Common myeloid progenitor, CD34-positive (primary cell): ENCODE results near the gene ZMYM1.

Experiments used
- CTCF ChIA-PET: fragments of 350-600 bp; sonication (Branson Sonifier 250); formaldehyde crosslinking; loops from one replicate; lab custom pipeline; 2021; ENCODE audit warnings: antibody characterized with exemption; lab: Charles Lee
- POLR2A ChIA-PET: fragments of 350-600 bp; sonication (Branson Sonifier 250); formaldehyde crosslinking; loops from one replicate; lab custom pipeline; 2021; ENCODE audit warnings: antibody characterized with exemption; lab: Charles Lee
- DNase-seq, 3 donors: peaks; one replicate each; pipeline versions ENCODE4 v3.0.0 to v3.0.0-alpha.2; 2013
- H3K27ac ChIP-seq, 2 experiments: 1 replicate in 1 of 2; 2 replicates in 1 of 2; pipeline ENCODE4 v1.7.0; 2013; ENCODE audit warnings: inconsistent platforms in 2 of 2, low read length in 2 of 2, mild to moderate bottlenecking in 2 of 2, low read depth in 1 of 2, moderate library complexity in 1 of 2; ENCODE audit not compliant: severe bottlenecking in 2 of 2, insufficient read depth in 1 of 2, poor library complexity in 1 of 2
- H3K27me3 ChIP-seq, 5 experiments: replicated peaks in 2 of 5; 1 replicate in 3 of 5; 2 replicates in 2 of 5; pipeline versions ENCODE4 v1.6.1 to v1.7.0; 2013; ENCODE audit warnings: low read length in 4 of 5, mild to moderate bottlenecking in 2 of 5, moderate library complexity in 2 of 5, inconsistent platforms in 1 of 5; ENCODE audit not compliant: insufficient read depth in 5 of 5, control insufficient read depth in 4 of 5
- H3K36me3 ChIP-seq, 4 experiments: 1 replicate in 2 of 4; 2 replicates in 2 of 4; pipeline versions ENCODE4 v1.6.1 to v1.7.0; 2013; ENCODE audit warnings: low read length in 3 of 4, control low read depth in 1 of 4, mild to moderate bottlenecking in 1 of 4; ENCODE audit not compliant: control insufficient read depth in 4 of 4, insufficient read depth in 4 of 4
- H3K4me1 ChIP-seq, 4 experiments: 1 replicate in 3 of 4; 2 replicates in 1 of 4; pipeline versions ENCODE4 v1.6.1 to v1.7.1; 2013; ENCODE audit warnings: low read length in 3 of 4, mild to moderate bottlenecking in 3 of 4, control low read depth in 1 of 4, inconsistent platforms in 1 of 4, moderate library complexity in 1 of 4; ENCODE audit not compliant: control insufficient read depth in 4 of 4, insufficient read depth in 4 of 4; ENCODE audit errors: control extremely low read depth in 1 of 4
- H3K4me3 ChIP-seq, 7 experiments: 1 replicate in 4 of 7; 2 replicates in 3 of 7; pipeline versions ENCODE4 v1.5.1 to v1.7.0; 2013; ENCODE audit warnings: mild to moderate bottlenecking in 7 of 7, low read length in 6 of 7, moderate library complexity in 6 of 7, inconsistent platforms in 2 of 7, low read depth in 2 of 7, control low read depth in 1 of 7; ENCODE audit not compliant: insufficient read depth in 4 of 7, control insufficient read depth in 1 of 7; ENCODE audit errors: extremely low read depth in 1 of 7
- H3K9me3 ChIP-seq, 5 experiments: 1 replicate in 4 of 5; 2 replicates in 1 of 5; pipeline versions ENCODE4 v1.6.1 to v1.7.1; 2013; ENCODE audit warnings: low read length in 4 of 5, mild to moderate bottlenecking in 2 of 5, inconsistent platforms in 1 of 5, low read depth in 1 of 5, moderate library complexity in 1 of 5; ENCODE audit not compliant: control insufficient read depth in 4 of 5, insufficient read depth in 2 of 5; ENCODE audit errors: control extremely low read depth in 1 of 5
- WGBS: methylation state at CpG from one replicate; pipeline ENCODE4 v1.1.5; 2013; ENCODE audit not compliant: insufficient coverage; 5-methylcytosine and 5-hydroxymethylcytosine counted together

The ZMYM1 gene

GRCh38 chr1:35164893-35165292 is 85.7 kb downstream of the ZMYM1 start:
- Histone ChIP-seq H3K4me1 (no peaks in the 10 kb centered on the region), H3K4me3 (no peak overlapping the region), H3K27me3 (no peaks in the 10 kb centered on the region), H3K36me3 (no peaks in the 10 kb centered on the region), H3K9me3 (peaks cover 0 to 11% (median 2%) of the 10 kb centered on the region in 5 experiments), H3K27ac (no peak overlapping the region)
- DNase-seq = peak in 1 of 3 donors; percentile 50
- WGBS = 100% methylated on average over 3 of the region's 3 CpGs
- POLR2A ChIA-PET = no interaction called here
- CTCF ChIA-PET = no interaction called here
